GM21529 (cell line): ENCODE measurements around the gene SND1.

Source experiments
- ATAC-seq: cut with Tn5 transposase; IDR thresholded peaks from one replicate; pipeline ENCODE4 v1.9.1; 2021; ENCODE audit not compliant: unreplicated experiment

Gene SND1

GRCh38 chr7:128059143-128059988 lies 407.4 kb downstream of the SND1 start:
- no peak for ATAC-seq

- no peak for ATAC-seq
Measured at GRCh38 chr7:128060018-128060417, 408.0 kb downstream of the SND1 start.

- no peak for ATAC-seq
Measured at GRCh38 chr7:128063088-128063487, 411.1 kb downstream of the SND1 start.

- ATAC-seq, result no peak
Measured at GRCh38 chr7:128065872-128066271, 413.9 kb downstream of the SND1 start.

GRCh38 chr7:128066395-128066794 lies 414.4 kb downstream of the SND1 start:
- ATAC-seq, result no peak

GRCh38 chr7:128066858-128067257 lies 414.9 kb downstream of the SND1 start:
- no peak for ATAC-seq

- ATAC-seq, result no peak
Measured at GRCh38 chr7:128067983-128068382, 416.0 kb downstream of the SND1 start.

GRCh38 chr7:128068785-128069184 lies 416.8 kb downstream of the SND1 start:
- ATAC-seq, result no peak

GRCh38 chr7:128069373-128070364 lies 417.7 kb downstream of the SND1 start:
- ATAC-seq, result no peak

GRCh38 chr7:128071376-128071775 lies 419.4 kb downstream of the SND1 start:
- ATAC-seq, result no peak

GRCh38 chr7:128071801-128072200 lies 419.8 kb downstream of the SND1 start:
- no peak for ATAC-seq

GRCh38 chr7:128073671-128074310 lies 421.8 kb downstream of the SND1 start:
- no peak for ATAC-seq

- no peak for ATAC-seq
Measured at GRCh38 chr7:128074336-128074735, 422.3 kb downstream of the SND1 start.

- ATAC-seq, result no peak
Measured at GRCh38 chr7:128074736-128075135, 422.7 kb downstream of the SND1 start.

GRCh38 chr7:128075242-128076095 lies 423.5 kb downstream of the SND1 start:
- no peak for ATAC-seq

GRCh38 chr7:128076196-128076795 lies 424.3 kb downstream of the SND1 start:
- ATAC-seq, result no peak

GRCh38 chr7:128076796-128077271 lies 424.8 kb downstream of the SND1 start:
- ATAC-seq, result no peak

- ATAC-seq, result no peak
Measured at GRCh38 chr7:128078309-128078708, 426.3 kb downstream of the SND1 start.

- ATAC-seq, result no peak
Measured at GRCh38 chr7:128080169-128080568, 428.2 kb downstream of the SND1 start.

GRCh38 chr7:128081351-128081750 lies 429.4 kb downstream of the SND1 start:
- no peak for ATAC-seq
